Sigmoid colon (tissue), 4 donors: ENCODE data around the gene MYRFL.

Experiments used
- CTCF ChIP-seq, 4 experiments: fragments of 450-650 bp in 3 of 4; fragments of 200-600 bp in 1 of 4; IDR thresholded peaks; one replicate each; pipeline ENCODE4 v1.5.1; 2016 to 2019; ENCODE audit warnings: antibody characterized with exemption in 4 of 4, mild to moderate bottlenecking in 3 of 4, moderate library complexity in 2 of 4
- EP300 ChIP-seq, 4 donors: sonication (generic); formaldehyde crosslinking; IDR thresholded peaks; one replicate each; pipeline ENCODE4 v1.6.1; 2017; ENCODE audit warnings: antibody characterized with exemption in 4 of 4
- POLR2A ChIP-seq, 2 donors: fragments of 450-650 bp; IDR thresholded peaks; one replicate each; pipeline ENCODE4 v1.6.1; 2016; ENCODE audit warnings: antibody characterized with exemption in 2 of 2, mild to moderate bottlenecking in 2 of 2, moderate library complexity in 2 of 2
- POLR2AphosphoS5 ChIP-seq, 4 donors: sonication (generic); formaldehyde crosslinking; IDR thresholded peaks; one replicate each; pipeline ENCODE4 v1.6.1; 2017; ENCODE audit warnings: antibody characterized with exemption in 4 of 4

- no peak for TF ChIP-seq CTCF (IDR thresholded peaks at IDR 0.05)
- TF ChIP-seq EP300 (IDR thresholded peaks at IDR 0.05) = no peak
- no peak for TF ChIP-seq POLR2AphosphoS5 (IDR thresholded peaks at IDR 0.05)
- TF ChIP-seq POLR2A (IDR thresholded peaks at IDR 0.05) = no peak
These were observed 136.2 kb downstream of the MYRFL start for GRCh38 chr12:69961246-69961645.
